ENCODE data around the gene TMEM184A.

- TF ChIP-seq CTCF (conservative IDR thresholded peaks at IDR 0.05; ENCODE audit: low read depth in 2 of 2), result no peak
- no peak for TF ChIP-seq POLR2AphosphoS5 (IDR thresholded peaks at IDR 0.05; ENCODE audit: low read depth)
- TF ChIP-seq EZH2 (IDR thresholded peaks at IDR 0.05; ENCODE audit: low read depth, unreplicated experiment), result no peak
- no peak for TF ChIP-seq STAT1 (IDR thresholded peaks at IDR 0.05; ENCODE audit: unreplicated experiment)
- TF ChIP-seq JUNB (IDR thresholded peaks at IDR 0.05; ENCODE audit: unreplicated experiment), result no peak
- TF ChIP-seq EZH2phosphoT487 (IDR thresholded peaks at IDR 0.05; ENCODE audit: unreplicated experiment), result no peak
- TF ChIP-seq REST (IDR thresholded peaks at IDR 0.05; ENCODE audit: unreplicated experiment), result no peak
Observed at GRCh38 chr7:1493571-1493970, 62.4 kb downstream of the TMEM184A start.
